HG03097 (cell line): Measurements from ENCODE around the gene MFAP2.
"Not testable (repeated sequence)": the region's sequence is repeated elsewhere in the genome, so short reads cannot be mapped to it uniquely, and the experiment has no call there.

ENCODE experiments used
- ATAC-seq: cut with Tn5 transposase; IDR thresholded peaks from one replicate; pipeline ENCODE4 v1.9.1; 2021; ENCODE audit not compliant: unreplicated experiment, low FRiP score

Gene MFAP2

GRCh38 chr1:16965486-16966067, 14.8 kb downstream of the MFAP2 start:
- no peak for ATAC-seq

- ATAC-seq: not testable (repeated sequence)
Measured at GRCh38 chr1:16964169-16964568, 16.3 kb downstream of the MFAP2 start.

DNA sequence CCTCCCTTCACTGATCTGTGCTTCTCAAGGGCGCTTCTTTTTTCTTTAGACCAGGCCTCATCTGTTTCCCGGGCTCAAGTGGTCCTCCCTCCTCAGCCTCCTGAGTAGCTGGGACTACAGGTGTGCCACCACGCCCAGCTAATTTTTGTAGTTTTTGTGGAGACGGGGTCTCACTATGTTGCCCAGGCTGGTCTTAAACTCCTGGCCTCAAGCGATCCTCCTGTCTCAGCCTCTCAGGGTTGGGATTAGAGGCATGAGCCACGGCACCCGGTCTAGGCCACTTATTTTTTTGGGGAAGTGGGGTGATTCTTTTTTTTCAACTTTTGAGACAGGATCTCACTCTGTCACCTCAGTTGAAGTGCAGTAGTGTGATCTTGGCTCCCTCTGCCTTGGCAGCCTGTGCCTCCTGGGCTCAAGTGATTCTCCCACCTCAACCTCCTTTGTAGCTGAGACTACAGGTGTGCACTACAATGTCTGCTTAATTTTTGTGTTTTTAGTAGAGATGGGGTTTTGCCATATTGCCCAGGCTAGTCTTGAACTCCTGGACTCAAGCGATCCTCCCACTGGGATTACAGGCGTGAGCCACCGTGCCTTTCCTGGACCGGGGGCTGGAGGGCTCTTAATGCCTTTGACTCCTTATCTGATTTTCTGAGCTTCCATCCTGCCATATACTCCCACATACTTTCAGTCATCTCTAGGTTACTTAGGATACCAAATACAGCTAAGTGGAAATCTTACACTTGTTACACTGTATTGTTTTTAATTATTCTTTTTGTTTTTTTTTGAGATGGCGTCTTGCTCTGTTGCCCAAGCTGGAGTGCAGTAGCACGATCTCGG, 18.9 kb downstream of the MFAP2 start:
- ATAC-seq: no peak

GRCh38 chr1:16960560-16961296, 19.7 kb downstream of the MFAP2 start:
- no peak for ATAC-seq

- ATAC-seq: no peak
Measured at GRCh38 chr1:16958475-16958874, 21.9 kb downstream of the MFAP2 start.

DNA sequence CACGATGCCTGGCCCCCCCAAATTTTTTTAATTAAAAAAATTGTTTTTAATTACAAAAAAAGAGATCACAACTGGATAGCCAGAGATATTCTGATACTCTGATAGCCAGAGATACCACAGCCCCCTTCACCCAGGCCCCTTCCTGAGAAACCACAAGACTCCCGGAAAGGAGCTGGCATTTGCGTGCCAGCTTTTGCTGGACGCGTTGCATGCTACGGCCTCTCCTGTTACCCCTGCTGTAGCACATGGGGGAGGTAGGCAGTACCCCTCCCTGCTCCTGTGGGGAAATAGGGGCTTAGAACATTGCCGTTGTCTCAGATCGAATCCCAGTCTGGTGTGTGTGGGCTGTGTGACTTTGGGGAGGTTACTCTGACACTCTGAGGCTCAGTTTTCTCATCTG, 22.7 kb downstream of the MFAP2 start:
- ATAC-seq: no peak

DNA sequence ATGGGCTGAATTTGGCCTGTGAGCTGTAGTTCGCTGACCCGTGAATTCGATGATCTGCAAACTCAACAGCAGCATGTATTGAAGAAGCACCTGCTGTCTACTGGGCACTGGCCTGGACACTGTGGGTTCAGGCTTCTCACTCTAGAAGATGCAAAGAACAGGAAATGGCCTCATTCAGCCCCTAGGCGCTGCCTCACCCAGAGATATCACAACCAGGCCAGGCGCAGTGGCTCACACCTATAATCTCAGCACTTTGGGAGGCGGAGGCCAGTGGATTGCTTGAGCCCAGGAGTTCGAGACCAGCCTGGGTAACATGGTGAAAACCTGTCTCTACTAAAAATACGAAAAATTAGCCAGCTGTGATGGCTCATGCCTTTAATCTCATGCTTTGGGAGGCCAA, 23.6 kb downstream of the MFAP2 start:
- ATAC-seq: no peak

DNA sequence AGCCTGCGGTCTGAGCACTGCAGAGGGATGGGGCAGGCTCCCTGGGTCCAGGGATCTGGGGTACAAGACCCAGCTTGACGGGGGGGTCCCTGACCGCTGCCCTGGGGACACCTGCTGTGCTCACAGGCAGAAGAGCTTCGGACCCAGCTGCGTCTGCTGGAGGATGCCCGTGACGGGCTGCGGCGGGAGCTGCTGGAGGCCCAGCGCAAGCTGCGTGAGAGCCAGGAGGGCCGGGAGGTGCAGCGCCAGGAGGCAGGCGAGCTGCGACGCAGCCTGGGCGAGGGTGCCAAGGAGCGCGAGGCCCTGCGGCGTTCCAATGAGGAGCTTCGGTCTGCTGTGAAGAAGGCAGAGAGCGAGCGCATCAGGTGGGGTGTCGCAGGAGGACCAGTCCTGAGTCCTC, 25.2 kb downstream of the MFAP2 start:
- no peak for ATAC-seq

GRCh38 chr1:16954579-16954978, 25.8 kb downstream of the MFAP2 start:
- no peak for ATAC-seq

DNA sequence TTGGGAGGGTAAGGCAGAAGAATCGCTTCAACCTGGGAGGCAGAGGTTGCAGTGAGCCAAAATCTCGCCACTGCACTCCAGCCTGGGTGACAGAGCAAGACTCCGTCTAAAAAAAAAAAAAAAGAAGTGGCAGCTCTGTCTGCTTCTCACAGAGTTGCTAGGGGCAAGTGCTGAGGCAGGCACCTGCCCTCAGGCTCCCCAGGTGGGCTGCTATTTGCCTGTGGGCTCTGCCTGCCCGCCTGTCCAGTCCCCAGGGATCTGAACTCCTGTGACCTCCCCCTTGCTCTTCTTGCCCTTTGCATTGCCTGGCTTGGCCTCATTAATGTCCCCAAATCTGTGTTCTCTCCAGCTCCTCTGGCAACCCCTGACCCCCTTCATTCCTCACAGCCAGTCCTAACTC, 28.0 kb downstream of the MFAP2 start:
- not testable (repeated sequence) for ATAC-seq

DNA sequence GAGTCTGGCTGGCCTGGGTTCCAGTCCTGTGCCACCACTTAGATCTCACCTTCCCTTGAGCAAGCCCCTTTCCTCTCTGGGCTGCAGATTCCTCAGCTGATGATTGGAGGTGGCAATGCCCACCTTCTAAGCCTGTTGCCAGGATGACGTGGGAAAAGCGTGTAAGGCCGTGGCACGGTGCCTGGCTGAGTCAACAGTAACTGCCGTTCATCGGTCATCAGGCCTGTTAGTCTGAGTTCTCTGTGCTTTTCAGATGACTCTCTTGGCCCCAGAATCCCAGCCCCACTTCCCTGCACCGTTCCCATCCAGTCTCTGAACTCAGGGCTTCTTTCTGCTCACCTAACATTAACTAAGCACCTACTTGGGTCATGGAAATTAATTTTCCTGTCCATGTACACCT, 31.4 kb downstream of the MFAP2 start:
- not testable (repeated sequence) for ATAC-seq

DNA sequence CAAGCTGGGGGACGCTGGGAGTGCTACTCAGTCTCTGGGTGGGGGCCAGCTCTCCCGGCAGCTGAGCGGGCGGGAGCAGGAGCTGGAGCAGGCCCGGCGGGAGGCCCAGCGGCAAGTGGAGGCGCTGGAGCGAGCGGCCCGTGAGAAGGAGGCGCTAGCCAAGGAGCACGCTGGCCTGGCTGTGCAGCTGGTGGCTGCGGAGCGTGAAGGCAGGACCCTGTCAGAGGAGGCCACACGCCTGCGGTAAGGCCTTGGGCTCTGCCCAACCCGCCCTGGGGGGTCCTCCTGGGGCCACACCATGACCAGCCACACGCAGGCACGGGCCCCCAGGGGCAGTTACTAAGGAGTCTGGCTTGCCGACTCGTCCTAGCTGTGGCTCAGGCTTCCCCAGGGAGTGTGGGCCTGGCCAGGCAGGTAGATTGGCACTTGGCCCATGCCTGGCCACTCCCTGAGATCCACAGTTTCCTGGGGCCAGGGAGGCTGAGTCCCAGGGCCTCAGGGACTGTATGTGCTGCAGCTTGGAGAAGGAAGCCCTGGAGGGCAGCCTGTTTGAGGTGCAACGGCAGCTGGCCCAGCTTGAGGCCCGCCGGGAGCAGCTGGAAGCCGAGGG, 32.0 kb downstream of the MFAP2 start:
- not testable (repeated sequence) for ATAC-seq

DNA sequence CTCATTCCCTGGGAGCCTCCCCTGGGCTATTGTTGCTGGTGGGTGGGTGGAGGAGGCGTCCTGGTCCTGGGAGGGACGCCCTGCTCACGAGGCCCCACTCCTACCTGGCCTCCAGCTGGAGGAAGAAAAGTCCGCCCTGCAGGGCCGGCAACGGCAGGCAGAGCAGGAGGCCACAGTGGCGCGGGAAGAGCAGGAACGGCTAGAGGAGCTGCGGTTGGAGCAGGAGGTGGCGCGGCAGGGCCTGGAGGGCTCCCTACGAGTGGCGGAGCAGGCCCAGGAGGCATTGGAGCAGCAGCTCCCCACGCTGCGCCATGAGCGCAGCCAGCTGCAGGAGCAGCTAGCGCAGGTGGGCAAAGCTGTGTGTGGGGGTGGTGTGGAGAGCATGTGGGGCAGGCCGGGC, 33.8 kb downstream of the MFAP2 start:
- no peak for ATAC-seq

DNA sequence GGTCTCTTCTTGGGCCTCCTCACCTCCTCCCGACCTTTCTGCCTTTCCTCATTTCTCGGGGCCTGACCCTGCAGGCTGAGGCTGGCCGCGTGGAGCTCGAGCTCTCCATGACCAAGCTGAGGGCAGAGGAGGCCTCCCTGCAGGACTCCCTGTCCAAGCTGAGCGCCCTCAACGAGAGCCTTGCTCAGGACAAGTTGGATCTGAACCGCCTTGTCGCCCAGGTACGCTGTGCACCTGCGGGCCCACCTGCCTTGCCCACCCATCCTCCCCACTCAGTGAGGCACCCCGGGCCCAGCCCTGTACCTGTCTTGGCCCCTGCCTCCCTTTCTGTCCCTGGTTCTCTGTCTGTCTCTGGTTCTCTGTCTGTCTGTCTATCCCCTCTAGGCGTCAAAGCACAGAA, 34.2 kb downstream of the MFAP2 start:
- not testable (repeated sequence) for ATAC-seq

GRCh38 chr1:16945512-16945911, 34.9 kb downstream of the MFAP2 start:
- ATAC-seq: not testable (repeated sequence)

- ATAC-seq: no peak
Measured at GRCh38 chr1:16944038-16944437, 36.4 kb downstream of the MFAP2 start.

- ATAC-seq: not testable (repeated sequence)
Measured at GRCh38 chr1:16939386-16940180, 40.8 kb downstream of the MFAP2 start.

- no peak for ATAC-seq
Measured at GRCh38 chr1:16938351-16939321, 41.8 kb downstream of the MFAP2 start.

DNA sequence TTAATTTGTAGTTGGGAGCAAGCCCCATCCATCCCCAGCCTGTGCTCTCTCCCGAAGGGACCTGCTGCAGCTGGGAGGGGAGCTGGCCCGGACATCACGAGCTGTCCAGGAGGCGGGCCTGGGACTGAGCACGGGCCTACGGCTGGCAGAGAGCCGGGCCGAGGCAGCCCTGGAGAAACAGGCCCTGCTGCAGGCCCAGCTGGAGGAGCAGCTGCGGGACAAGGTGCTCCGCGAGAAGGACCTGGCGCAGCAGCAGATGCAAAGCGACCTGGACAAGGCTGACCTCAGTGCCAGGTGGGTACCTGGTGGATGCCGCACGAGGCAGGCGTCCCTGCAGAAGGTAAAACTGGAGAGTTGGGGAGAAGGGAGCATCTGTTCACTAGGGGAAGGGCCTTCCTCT, 43.8 kb downstream of the MFAP2 start:
- not testable (repeated sequence) for ATAC-seq
